HG02943 (cell line): ENCODE measurements around the gene GNAZ.

Source experiments
- ATAC-seq: cut with Tn5 transposase; IDR thresholded peaks from one replicate; pipeline ENCODE4 v1.9.1; 2021; ENCODE audit warnings: mild to moderate bottlenecking, low read depth, moderate library complexity; ENCODE audit not compliant: unreplicated experiment

Gene GNAZ

GRCh38 chr22:23104187-23104971, 34.1 kb downstream of the GNAZ start:
- no peak for ATAC-seq

GRCh38 chr22:23105304-23105703, 35.0 kb downstream of the GNAZ start:
- no peak for ATAC-seq

- no peak for ATAC-seq
These were observed 35.6 kb downstream of the GNAZ start for GRCh38 chr22:23105919-23106318.

GRCh38 chr22:23106344-23106743, 36.0 kb downstream of the GNAZ start:
- ATAC-seq = no peak

- ATAC-seq = no peak
These were observed 36.6 kb downstream of the GNAZ start for GRCh38 chr22:23106906-23107367.

- no peak for ATAC-seq
These were observed 37.3 kb downstream of the GNAZ start for GRCh38 chr22:23107487-23108248.

- no peak for ATAC-seq
These were observed 38.1 kb downstream of the GNAZ start for GRCh38 chr22:23108249-23109078.

- ATAC-seq = no peak
These were observed 38.7 kb downstream of the GNAZ start for GRCh38 chr22:23109079-23109347.

GRCh38 chr22:23109441-23109978, 39.2 kb downstream of the GNAZ start:
- no peak for ATAC-seq

GRCh38 chr22:23110190-23110921, 40.0 kb downstream of the GNAZ start:
- no peak for ATAC-seq

- ATAC-seq = no peak
These were observed 40.7 kb downstream of the GNAZ start for GRCh38 chr22:23110922-23111527.

- ATAC-seq = no peak
These were observed 42.2 kb downstream of the GNAZ start for GRCh38 chr22:23112472-23113012.

GRCh38 chr22:23113067-23113846, 42.9 kb downstream of the GNAZ start:
- no peak for ATAC-seq

- ATAC-seq = no peak
These were observed 43.8 kb downstream of the GNAZ start for GRCh38 chr22:23113847-23114720.

- ATAC-seq = no peak
These were observed 44.4 kb downstream of the GNAZ start for GRCh38 chr22:23114721-23115020.

GRCh38 chr22:23115369-23115768, 45.0 kb downstream of the GNAZ start:
- ATAC-seq = no peak

GRCh38 chr22:23115825-23116494, 45.6 kb downstream of the GNAZ start:
- ATAC-seq = no peak
